GM21825 (cell line): Measurements from ENCODE around the gene XRCC1.

Experiments
- ATAC-seq: cut with Tn5 transposase; IDR thresholded peaks from one replicate; pipeline ENCODE4 v1.9.1; 2021; ENCODE audit warnings: mild to moderate bottlenecking, moderate library complexity; ENCODE audit not compliant: unreplicated experiment

XRCC1 gene

DNA sequence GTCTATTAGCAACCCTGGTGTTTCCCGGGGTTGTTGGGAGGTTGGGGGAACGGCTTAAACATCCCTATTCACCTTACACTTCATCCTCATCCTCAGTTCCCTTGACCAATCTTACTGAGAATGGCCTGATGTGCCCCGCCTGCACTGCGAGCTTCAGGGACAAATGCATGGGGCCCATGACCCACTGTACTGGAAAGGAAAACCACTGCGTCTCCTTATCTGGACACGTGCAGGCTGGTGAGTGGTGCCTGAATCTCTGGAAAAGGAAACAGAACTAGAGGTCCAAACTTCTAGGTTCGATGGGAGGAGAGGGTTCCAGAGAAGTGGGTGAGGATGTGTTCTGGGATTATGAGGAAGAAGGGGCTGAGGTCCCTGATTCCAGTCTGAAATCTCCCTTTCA lies 6.1 kb upstream of the XRCC1 start:
- no peak for ATAC-seq

- ATAC-seq, result no peak
Measured at GRCh38 chr19:43578787-43579186, 3.5 kb upstream of the XRCC1 start.

DNA sequence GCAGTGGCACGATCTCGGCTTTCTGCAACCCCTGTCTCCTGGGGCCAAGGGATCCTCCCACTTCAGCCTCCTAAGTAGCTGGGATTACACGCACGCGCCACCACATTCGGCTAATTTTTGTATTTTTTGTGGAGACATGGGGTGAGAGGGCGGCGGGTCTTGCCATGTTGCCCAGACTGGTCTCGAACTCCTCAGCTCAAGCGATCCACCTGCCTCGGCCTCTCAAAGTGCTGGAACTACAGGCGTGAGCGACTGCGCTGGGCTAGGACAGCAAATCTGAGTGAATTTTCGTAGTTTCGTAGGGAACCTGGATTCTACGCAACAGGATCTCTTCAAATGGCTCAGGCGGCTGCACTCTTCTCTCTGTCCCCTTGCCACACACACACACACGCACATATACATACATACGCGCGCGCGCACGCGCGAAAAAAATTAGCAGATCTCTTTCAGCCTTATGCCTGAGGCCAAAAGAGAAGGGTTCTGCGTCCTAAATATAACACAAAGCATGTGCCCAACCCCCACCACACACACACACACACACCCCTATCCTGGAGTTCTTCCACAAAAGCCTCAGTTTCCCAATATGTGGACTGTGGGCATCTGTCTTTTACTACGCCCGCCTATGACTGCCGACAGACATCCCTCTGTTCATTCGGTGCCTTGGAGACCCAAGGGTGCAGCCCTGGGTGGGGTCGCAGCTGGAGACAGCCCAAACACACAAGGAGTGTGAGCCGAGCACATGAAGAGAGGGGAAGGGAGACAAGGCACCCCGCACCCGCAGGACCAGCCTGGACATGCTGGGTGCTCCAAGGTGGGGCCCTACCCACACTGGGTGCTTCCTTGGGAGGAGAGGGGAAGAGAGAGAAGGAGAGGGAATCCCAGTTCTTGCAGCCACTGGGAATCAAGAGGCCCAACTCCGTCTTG lies 890 bp upstream of the XRCC1 start:
- no peak for ATAC-seq

GRCh38 chr19:43574424-43575155 lies 737 bp downstream of the XRCC1 start:
- ATAC-seq, result no peak

- no peak for ATAC-seq
Measured at GRCh38 chr19:43572171-43572588, 3.1 kb downstream of the XRCC1 start.

GRCh38 chr19:43570174-43570791 lies 5.0 kb downstream of the XRCC1 start:
- ATAC-seq, result no peak

- no peak for ATAC-seq
Measured at GRCh38 chr19:43569657-43570056, 5.7 kb downstream of the XRCC1 start.

- no peak for ATAC-seq
Measured at GRCh38 chr19:43564800-43565199, 10.5 kb downstream of the XRCC1 start.

- ATAC-seq, result no peak
Measured at GRCh38 chr19:43563816-43564457, 11.4 kb downstream of the XRCC1 start.

DNA sequence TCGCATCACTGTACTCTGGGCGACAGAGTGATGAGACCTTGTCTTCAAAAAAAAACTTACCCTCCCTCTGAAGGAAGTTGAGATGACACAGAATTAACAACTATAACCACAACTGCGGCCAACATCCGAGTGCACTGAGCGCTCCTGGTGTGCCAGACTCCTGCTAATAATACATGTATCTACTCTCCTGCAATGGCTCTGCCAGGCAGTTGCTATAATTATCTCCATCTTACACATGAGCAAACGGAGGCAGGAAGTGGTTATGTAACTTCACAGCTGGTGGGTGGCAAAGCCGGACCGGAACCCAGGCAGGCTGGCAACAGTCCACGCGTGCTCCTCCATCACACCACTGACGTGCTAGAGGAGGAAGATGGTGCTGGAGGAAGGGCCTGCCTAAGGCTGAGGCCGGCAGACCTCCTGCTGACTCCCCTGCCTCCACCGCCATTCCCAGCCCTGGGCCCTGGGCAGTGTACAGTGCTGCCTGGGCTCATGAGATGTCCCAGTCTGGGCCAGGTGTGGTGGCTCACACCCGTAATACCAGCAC lies 12.6 kb downstream of the XRCC1 start:
- peak; percentile 62 for ATAC-seq

- no peak for ATAC-seq
Measured at GRCh38 chr19:43562226-43562697, 13.1 kb downstream of the XRCC1 start.

GRCh38 chr19:43561139-43561970 lies 14.0 kb downstream of the XRCC1 start:
- no peak for ATAC-seq

- no peak for ATAC-seq
Measured at GRCh38 chr19:43560687-43561086, 14.6 kb downstream of the XRCC1 start.

DNA sequence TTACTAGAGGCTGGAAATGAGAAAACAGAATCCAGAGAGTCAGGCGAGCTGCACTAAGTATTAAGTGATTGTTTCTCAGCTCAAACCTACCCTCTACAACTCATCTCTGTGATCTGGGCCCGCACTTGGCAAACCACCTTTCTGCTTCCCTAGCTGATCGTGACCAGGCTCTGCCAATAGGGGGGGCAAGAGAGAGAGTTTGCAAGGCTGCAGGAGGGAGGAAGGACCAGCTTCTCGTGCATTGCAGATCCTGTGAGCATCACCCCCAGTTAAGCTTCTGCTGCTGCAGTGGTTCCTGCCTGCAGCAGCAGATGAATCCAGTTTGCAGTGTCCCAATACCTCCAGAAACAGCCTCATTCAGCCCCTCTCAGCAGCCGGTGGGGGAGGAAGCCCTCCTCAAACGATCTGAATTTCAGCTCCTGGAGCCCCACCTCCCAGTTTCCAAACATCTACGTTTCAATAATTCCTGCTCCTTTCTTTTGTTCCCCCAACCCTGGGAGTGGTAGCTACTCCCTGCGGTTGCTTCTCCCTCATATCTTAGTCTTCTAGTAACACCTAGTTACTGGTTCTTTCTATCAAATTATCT lies 20.0 kb downstream of the XRCC1 start:
- no peak for ATAC-seq

DNA sequence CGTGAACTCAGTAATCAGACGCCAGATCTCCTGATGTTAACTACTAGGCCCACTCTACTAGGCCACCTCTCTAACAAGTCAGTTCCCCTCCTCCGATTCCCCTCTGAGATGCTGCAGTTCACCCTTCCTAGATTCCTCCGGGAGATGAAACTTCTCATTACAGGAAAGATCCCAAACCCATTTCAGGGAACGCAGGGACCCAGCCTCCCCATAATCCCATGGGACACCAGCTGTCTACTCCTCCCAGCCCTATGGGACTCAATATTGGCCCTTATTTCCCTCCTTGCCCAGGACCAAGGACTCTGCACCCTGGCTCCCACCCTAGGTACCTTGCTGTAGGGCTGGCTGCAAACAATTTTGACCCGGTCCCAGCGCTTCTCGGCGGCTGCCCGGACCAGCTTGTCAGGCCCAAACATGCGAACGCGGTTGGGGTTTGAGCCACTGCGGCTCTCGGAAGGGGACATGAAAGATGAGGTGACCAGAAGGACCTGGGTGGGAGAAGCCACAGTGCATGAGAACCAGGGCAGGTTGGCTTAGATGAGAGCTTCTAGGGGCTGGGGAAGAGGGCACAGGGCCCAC lies 20.9 kb downstream of the XRCC1 start:
- no peak for ATAC-seq

DNA sequence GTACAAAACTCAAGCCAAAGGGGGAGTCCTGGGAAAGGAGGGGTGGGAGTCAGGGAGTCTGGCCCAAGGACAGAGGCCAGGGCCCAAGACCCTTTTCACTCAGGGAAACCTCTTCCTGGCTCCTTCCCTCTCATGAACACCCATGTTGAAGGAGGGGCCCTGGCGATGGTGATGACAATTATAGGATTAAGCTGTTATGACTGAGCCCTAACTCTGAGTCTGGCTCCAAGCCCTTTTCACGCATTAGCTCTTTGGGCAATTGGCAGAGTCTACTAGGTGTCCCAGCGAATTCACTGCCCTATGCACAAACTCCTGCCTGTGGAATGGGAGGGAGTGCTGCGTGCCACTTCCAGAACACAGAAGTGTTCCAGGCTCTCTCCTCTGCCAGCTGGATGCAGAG lies 21.7 kb downstream of the XRCC1 start:
- ATAC-seq, result no peak

- ATAC-seq, result no peak
Measured at GRCh38 chr19:43552616-43553015, 22.7 kb downstream of the XRCC1 start.

GRCh38 chr19:43552198-43552450 lies 23.2 kb downstream of the XRCC1 start:
- ATAC-seq, result no peak

GRCh38 chr19:43551399-43552197 lies 23.7 kb downstream of the XRCC1 start:
- ATAC-seq, result no peak
